DND-41 (cell line): ENCODE measurements around the gene GALNT12.

Experiments used
- ATAC-seq: fragments of 200-7000 bp; cut with Tn5 transposase; 3 replicates; pipeline ENCODE4 v1.9.1; 2021; ENCODE audit warnings: low read depth; ENCODE audit not compliant: insufficient read depth
- DNase-seq: peaks from one replicate; pipeline ENCODE4 v3.0.0-alpha.2; 2020
- H2AFZ ChIP-seq: 2 replicates; pipeline ENCODE4 v1.6.0; 2012; ENCODE audit warnings: low read depth, low read length
- H3K27ac ChIP-seq: 2 replicates; pipeline ENCODE4 v1.5.1; 2012; ENCODE audit warnings: low read length, inconsistent platforms
- H3K27me3 ChIP-seq: fragments of 200-600 bp; sonication (generic); 2 replicates; pipeline ENCODE4 v1.6.0; 2012; ENCODE audit warnings: low read length, mild to moderate bottlenecking, inconsistent platforms; ENCODE audit not compliant: insufficient read depth, poor library complexity
- H3K36me3 ChIP-seq: 2 replicates; pipeline ENCODE4 v1.5.1; 2012; ENCODE audit warnings: low read length, inconsistent platforms; ENCODE audit not compliant: insufficient read depth
- H3K4me1 ChIP-seq: 2 replicates; pipeline ENCODE4 v1.5.1; 2012; ENCODE audit warnings: mild to moderate bottlenecking, low read length; ENCODE audit not compliant: insufficient read depth
- H3K4me2 ChIP-seq: 2 replicates; pipeline ENCODE4 v1.6.0; 2012; ENCODE audit warnings: mild to moderate bottlenecking, moderate library complexity, low read length, inconsistent platforms; ENCODE audit not compliant: insufficient read depth
- H3K4me3 ChIP-seq, 2 experiments: fragments of 200-600 bp in 1 of 2; shearing (Covaris generic) in 1 of 2; 2 replicates each; pipeline ENCODE4 v1.5.1; 2012 to 2016; ENCODE audit warnings: inconsistent platforms in 2 of 2, low read length in 2 of 2, mild to moderate bottlenecking in 2 of 2, low read depth in 1 of 2, moderate library complexity in 1 of 2
- H3K79me2 ChIP-seq: 2 replicates; pipeline ENCODE4 v1.6.0; 2012; ENCODE audit warnings: low read length, inconsistent platforms; ENCODE audit not compliant: insufficient read depth
- H3K9ac ChIP-seq: 2 replicates; pipeline ENCODE4 v1.6.0; 2012; ENCODE audit warnings: low read depth, mild to moderate bottlenecking, inconsistent platforms, low read length, moderate library complexity
- H3K9me3 ChIP-seq: 2 replicates; pipeline ENCODE4 v1.5.1; 2012; ENCODE audit warnings: low read length, moderate library complexity, mild to moderate bottlenecking, inconsistent platforms; ENCODE audit not compliant: insufficient read depth, severe bottlenecking
- H4K20me1 ChIP-seq: 2 replicates; pipeline ENCODE4 v1.6.0; 2012; ENCODE audit warnings: low read length; ENCODE audit not compliant: insufficient read depth
- CTCF ChIP-seq: IDR thresholded peaks from 2 replicates; pipeline ENCODE4 v1.5.1; 2012; ENCODE audit warnings: borderline replicate concordance, low read length, moderate library complexity, mild to moderate bottlenecking; ENCODE audit not compliant: poor library complexity, severe bottlenecking; ENCODE audit errors: extremely low read depth
- EZH2 ChIP-seq: IDR thresholded peaks from 3 replicates; pipeline ENCODE4 v1.6.1; 2012; ENCODE audit warnings: borderline replicate concordance, low read depth, mild to moderate bottlenecking, moderate library complexity, low read length, inconsistent platforms; ENCODE audit not compliant: severe bottlenecking

The GALNT12 gene

GRCh38 chr9:98826716-98827115, 19.2 kb downstream of the GALNT12 start:
- Histone ChIP-seq H3K4me1 (no peaks in the 10 kb centered on the region), H3K9me3 (no peaks in the 10 kb centered on the region), H3K36me3 (no peaks in the 10 kb centered on the region), H2AFZ (no peak overlapping the region), H3K27me3 (no peaks in the 10 kb centered on the region), H3K4me2 (no peak overlapping the region), H3K9ac (no peak overlapping the region), H3K79me2 (no peaks in the 10 kb centered on the region), H3K27ac (no peak overlapping the region), H3K4me3 (no peak overlapping the region), H4K20me1 (no peaks in the 10 kb centered on the region)
- ATAC-seq (no peak), DNase-seq (no peak)
- TF ChIP-seq CTCF (no peak), EZH2 (no peak)

- DNase-seq (no peak), ATAC-seq (no peak)
These were observed 22.3 kb downstream of the GALNT12 start for GRCh38 chr9:98829766-98830165.

GRCh38 chr9:98830554-98830953, 23.1 kb downstream of the GALNT12 start:
- DNase-seq (no peak), ATAC-seq (no peak)
- Histone ChIP-seq H3K4me3 (no peak overlapping the region), H2AFZ (no peak overlapping the region), H3K27ac (no peak overlapping the region), H3K9ac (no peak overlapping the region), H3K79me2 (no peaks in the 10 kb centered on the region), H3K4me2 (no peak overlapping the region), H3K4me1 (no peaks in the 10 kb centered on the region), H3K27me3 (no peaks in the 10 kb centered on the region), H3K36me3 (no peaks in the 10 kb centered on the region), H3K9me3 (no peaks in the 10 kb centered on the region), H4K20me1 (no peaks in the 10 kb centered on the region)
- TF ChIP-seq CTCF, result no peak
- TF ChIP-seq EZH2, result no peak

More at GRCh38 chr9:98829766-98830165, 22.3 kb downstream of the GALNT12 start:
- Histone ChIP-seq H3K4me2 (no peak overlapping the region), H3K79me2 (no peaks in the 10 kb centered on the region), H4K20me1 (no peaks in the 10 kb centered on the region), H3K9me3 (no peaks in the 10 kb centered on the region), H3K4me1 (no peaks in the 10 kb centered on the region), H3K27ac (no peak overlapping the region), H2AFZ (no peak overlapping the region), H3K36me3 (no peaks in the 10 kb centered on the region), H3K9ac (no peak overlapping the region), H3K27me3 (no peaks in the 10 kb centered on the region), H3K4me3 (no peak overlapping the region)
- no peak for TF ChIP-seq EZH2
- TF ChIP-seq CTCF, result no peak

GRCh38 chr9:98831696-98832095, 24.2 kb downstream of the GALNT12 start:
- H3K36me3 ChIP-seq, result no peaks in the 10 kb centered on the region
- TF ChIP-seq CTCF (no peak), EZH2 (no peak)
- no peaks in the 10 kb centered on the region for H4K20me1 ChIP-seq
- H3K9ac ChIP-seq, result no peak overlapping the region
- no peaks in the 10 kb centered on the region for H3K79me2 ChIP-seq
- no peak overlapping the region for H3K27ac ChIP-seq
- no peak overlapping the region for H2AFZ ChIP-seq
- DNase-seq (no peak), ATAC-seq (no peak)
- no peak overlapping the region for H3K4me2 ChIP-seq
- H3K4me1 ChIP-seq, result no peaks in the 10 kb centered on the region
- no peaks in the 10 kb centered on the region for H3K27me3 ChIP-seq
- H3K4me3 ChIP-seq, result no peak overlapping the region
- no peaks in the 10 kb centered on the region for H3K9me3 ChIP-seq
